GM23338 (cell line): ENCODE measurements around the gene CFLAR. TPM values are rescaled to one million over a fixed set of nuclear protein-coding genes. Genes with fewer than 3 reads are reported as not detected.

Source experiments
- ATAC-seq: fragments of 200-7000 bp; cut with Tn5 transposase; 3 replicates; pipeline ENCODE4 v1.9.1; 2020
- DNase-seq: peaks from one replicate; pipeline ENCODE4 v3.0.0-alpha.2; 2015; ENCODE audit warnings: low spot score
- H2AFZ ChIP-seq: fragments of 200-600 bp; sonication (generic); 2 replicates; pipeline ENCODE4 v1.8.0; 2016; ENCODE audit warnings: antibody characterized with exemption, mild to moderate bottlenecking, moderate library complexity
- H3F3A ChIP-seq: fragments of 200-600 bp; sonication (generic); replicated peaks from 2 replicates; pipeline ENCODE4 v1.8.0; 2017; ENCODE audit warnings: antibody characterized with exemption, mixed run types, low read depth
- H3K27ac ChIP-seq: fragments of 200-600 bp; sonication (generic); 2 replicates; pipeline ENCODE4 v1.6.1; 2016; ENCODE audit warnings: low read depth
- H3K27me3 ChIP-seq: fragments of 200-600 bp; sonication (generic); 2 replicates; pipeline ENCODE4 v1.8.0; 2016; ENCODE audit warnings: mild to moderate bottlenecking, mixed run types, moderate library complexity; ENCODE audit not compliant: insufficient read depth
- H3K36me3 ChIP-seq: fragments of 200-600 bp; sonication (generic); 2 replicates; pipeline ENCODE4 v1.8.0; 2016; ENCODE audit warnings: mild to moderate bottlenecking; ENCODE audit not compliant: insufficient read depth
- H3K4me1 ChIP-seq: fragments of 200-600 bp; sonication (generic); 2 replicates; pipeline ENCODE4 v1.8.0; 2016; ENCODE audit warnings: mild to moderate bottlenecking, moderate library complexity; ENCODE audit not compliant: insufficient read depth
- H3K4me2 ChIP-seq: fragments of 200-600 bp; sonication (generic); 2 replicates; pipeline ENCODE4 v1.7.1; 2017; ENCODE audit warnings: mixed run types
- H3K4me3 ChIP-seq: fragments of 200-600 bp; sonication (generic); 2 replicates; pipeline ENCODE4 v1.6.1; 2016; ENCODE audit warnings: mixed run types
- H3K79me2 ChIP-seq: fragments of 200-600 bp; sonication (generic); replicated peaks from 2 replicates; pipeline ENCODE4 v1.8.0; 2017; ENCODE audit warnings: mild to moderate bottlenecking; ENCODE audit not compliant: insufficient read depth
- H3K9me2 ChIP-seq: fragments of 200-600 bp; sonication (generic); 2 replicates; pipeline ENCODE4 v1.8.0; 2017; ENCODE audit not compliant: insufficient read depth
- H4K20me1 ChIP-seq: fragments of 200-600 bp; sonication (generic); replicated peaks from 2 replicates; pipeline ENCODE4 v1.8.0; 2017; ENCODE audit warnings: mild to moderate bottlenecking; ENCODE audit not compliant: insufficient read depth
- H3K27ac Mint-ChIP-seq: 2 replicates; pipeline ENCODE4 v1.8.0; 2020; ENCODE audit warnings: inconsistent platforms, mild to moderate bottlenecking, moderate library complexity, mixed read lengths
- H3K27me3 Mint-ChIP-seq: 3 replicates; pipeline ENCODE4 v1.8.0; 2022; ENCODE audit warnings: low read depth, mild to moderate bottlenecking, moderate library complexity, mixed read lengths, inconsistent platforms; ENCODE audit not compliant: insufficient read depth, poor library complexity
- H3K36me3 Mint-ChIP-seq: 3 replicates; pipeline ENCODE4 v1.8.0; 2021; ENCODE audit warnings: low read depth, mild to moderate bottlenecking, inconsistent platforms, moderate library complexity, mixed read lengths
- H3K4me1 Mint-ChIP-seq: 3 replicates; pipeline ENCODE4 v1.8.0; 2020; ENCODE audit warnings: mild to moderate bottlenecking, inconsistent platforms, mixed read lengths
- H3K4me3 Mint-ChIP-seq: 3 replicates; pipeline ENCODE4 v1.8.0; 2021; ENCODE audit warnings: moderate library complexity, mild to moderate bottlenecking, inconsistent platforms, mixed read lengths
- H3K9me3 Mint-ChIP-seq: 3 replicates; pipeline ENCODE4 v1.8.0; 2020; ENCODE audit warnings: moderate library complexity, mild to moderate bottlenecking, inconsistent platforms, mixed read lengths
- CTCF ChIP-seq, 2 experiments: fragments of 200-600 bp in 1 of 2; sonication (generic) in 1 of 2; conservative IDR thresholded peaks; 2 replicates each; pipeline versions ENCODE4 v1.5.1 to v1.6.1; 2016 to 2017; ENCODE audit warnings: antibody characterized with exemption in 2 of 2, low read depth in 2 of 2, mild to moderate bottlenecking in 2 of 2, moderate library complexity in 1 of 2
- EZH2 ChIP-seq: fragments of 200-600 bp; sonication (generic); IDR thresholded peaks from one replicate; pipeline ENCODE4 v1.8.0; 2017; ENCODE audit warnings: antibody characterized with exemption, mild to moderate bottlenecking, low read depth; ENCODE audit not compliant: unreplicated experiment
- EZH2phosphoT487 ChIP-seq: fragments of 200-600 bp; sonication (generic); IDR thresholded peaks from one replicate; pipeline ENCODE4 v1.8.1; 2018; ENCODE audit warnings: antibody characterized with exemption; ENCODE audit not compliant: unreplicated experiment
- JUNB ChIP-seq: IDR thresholded peaks from one replicate; pipeline ENCODE4 v1.6.1; 2016; ENCODE audit warnings: antibody characterized with exemption; ENCODE audit not compliant: unreplicated experiment
- NANOG ChIP-seq: IDR thresholded peaks from 2 replicates; pipeline ENCODE4 v1.6.1; 2016; ENCODE audit warnings: antibody characterized with exemption, borderline replicate concordance
- POLR2AphosphoS5 ChIP-seq: IDR thresholded peaks from 2 replicates; pipeline ENCODE4 v1.6.1; 2016; ENCODE audit warnings: antibody characterized with exemption, low read depth
- REST ChIP-seq: IDR thresholded peaks from one replicate; pipeline ENCODE4 v1.6.1; 2018; ENCODE audit warnings: antibody characterized with exemption; ENCODE audit not compliant: unreplicated experiment
- STAT1 ChIP-seq: IDR thresholded peaks from one replicate; pipeline ENCODE4 v1.6.1; 2016; ENCODE audit warnings: antibody characterized with exemption; ENCODE audit not compliant: unreplicated experiment
- ZNF114 ChIP-seq: fragments of 250-450 bp; sonication (Bioruptor Pico); IDR thresholded peaks from 2 replicates; pipeline ENCODE4 v1.5.0; 2020; ENCODE audit warnings: mild to moderate bottlenecking, moderate library complexity
- ZNF331 ChIP-seq: fragments of 250-450 bp; sonication (Bioruptor Pico); IDR thresholded peaks from 2 replicates; pipeline ENCODE4 v1.5.0; 2020; ENCODE audit warnings: low read depth, mild to moderate bottlenecking, moderate library complexity
- polyA plus RNA-seq: library from polyadenylated mRNA; unstranded; fragments of >200 nt; fragmentation: Nextera tagmentation; extraction: Ambion mirVana; gene quantifications from 2 replicates; pipeline ENCODE4 v1.2.1, GENCODE V29; 2016
- total RNA-seq: library from RNA; depleted of rRNA; stranded (reverse); fragments of >200 nt; shearing (Covaris generic); gene quantifications from 2 replicates; pipeline ENCODE4 v1.2.3, GENCODE V29; 2014

Gene CFLAR
- total and polyA plus RNA-seq, 2 experiments from 2014 or later = 10.1 to 15.1 TPM

GRCh38 chr2:201200345-201200744 lies 84.4 kb downstream of the CFLAR start:
- Mint-ChIP-seq H3K36me3 (no peaks in the 10 kb centered on the region; the same call in 2 of the 3 replicates), H3K27me3 (no peaks in the 10 kb centered on the region), H3K27ac (no peak overlapping the region), H3K4me3 (no peak overlapping the region), H3K9me3 (no peaks in the 10 kb centered on the region), H3K4me1 (peaks cover 6% of the 10 kb centered on the region)
- DNase-seq (no peak), ATAC-seq (peak; percentile 51)
- H3K27ac ChIP-seq = no peak overlapping the region
- no peak overlapping the region for H3K4me2 ChIP-seq
- no peaks in the 10 kb centered on the region for H3K27me3 ChIP-seq
- no peak overlapping the region for H3K4me3 ChIP-seq
- no peaks in the 10 kb centered on the region for H3K4me1 ChIP-seq
- no peaks in the 10 kb centered on the region for H3F3A ChIP-seq
- TF ChIP-seq EZH2phosphoT487 = no peak
- no peak for TF ChIP-seq CTCF (conservative IDR thresholded peaks at IDR 0.05; ENCODE audit: low read depth in 2 of 2)
- no peak for TF ChIP-seq JUNB
- TF ChIP-seq NANOG = no peak
- TF ChIP-seq REST = no peak
- TF ChIP-seq ZNF114 (CRISPR knock-in tag) = no peak
- TF ChIP-seq POLR2AphosphoS5 = no peak
- no peak for TF ChIP-seq EZH2
- no peaks in the 10 kb centered on the region for H3K9me2 ChIP-seq
- no peak overlapping the region for H2AFZ ChIP-seq
- H3K79me2 ChIP-seq = no peaks in the 10 kb centered on the region
- no peaks in the 10 kb centered on the region for H3K36me3 ChIP-seq
- no peaks in the 10 kb centered on the region for H4K20me1 ChIP-seq

GRCh38 chr2:201201371-201201770 lies 85.4 kb downstream of the CFLAR start:
- Mint-ChIP-seq H3K4me3 (no peak overlapping the region), H3K4me1 (peaks cover 6% of the 10 kb centered on the region), H3K9me3 (no peaks in the 10 kb centered on the region), H3K36me3 (no peaks in the 10 kb centered on the region), H3K27ac (no peak overlapping the region), H3K27me3 (no peaks in the 10 kb centered on the region)
- Histone ChIP-seq H3F3A (no peaks in the 10 kb centered on the region), H4K20me1 (no peaks in the 10 kb centered on the region), H3K9me2 (no peaks in the 10 kb centered on the region), H3K4me1 (no peaks in the 10 kb centered on the region), H2AFZ (no peak overlapping the region), H3K27me3 (no peaks in the 10 kb centered on the region), H3K4me3 (no peak overlapping the region), H3K36me3 (no peaks in the 10 kb centered on the region), H3K27ac (no peak overlapping the region; the same call in 1 of the 2 replicates), H3K79me2 (no peaks in the 10 kb centered on the region), H3K4me2 (no peak overlapping the region)
- ATAC-seq (no peak), DNase-seq (no peak)
- no peak for TF ChIP-seq ZNF114 (CRISPR knock-in tag)
- TF ChIP-seq EZH2 = no peak
- no peak for TF ChIP-seq CTCF (conservative IDR thresholded peaks at IDR 0.05; ENCODE audit: low read depth in 2 of 2)
- no peak for TF ChIP-seq ZNF331 (CRISPR knock-in tag)
- no peak for TF ChIP-seq STAT1
- no peak for TF ChIP-seq REST
- no peak for TF ChIP-seq POLR2AphosphoS5
